HG03457 (cell line): ENCODE measurements around the gene ATG14.
"Not testable (repeated sequence)": the region's sequence is repeated elsewhere in the genome, so short reads cannot be mapped to it uniquely, and the experiment has no call there.

ENCODE experiments used
- ATAC-seq: cut with Tn5 transposase; IDR thresholded peaks from one replicate; pipeline ENCODE4 v1.9.1; 2021; ENCODE audit warnings: moderate number of reproducible peaks; ENCODE audit not compliant: unreplicated experiment

Gene ATG14

DNA sequence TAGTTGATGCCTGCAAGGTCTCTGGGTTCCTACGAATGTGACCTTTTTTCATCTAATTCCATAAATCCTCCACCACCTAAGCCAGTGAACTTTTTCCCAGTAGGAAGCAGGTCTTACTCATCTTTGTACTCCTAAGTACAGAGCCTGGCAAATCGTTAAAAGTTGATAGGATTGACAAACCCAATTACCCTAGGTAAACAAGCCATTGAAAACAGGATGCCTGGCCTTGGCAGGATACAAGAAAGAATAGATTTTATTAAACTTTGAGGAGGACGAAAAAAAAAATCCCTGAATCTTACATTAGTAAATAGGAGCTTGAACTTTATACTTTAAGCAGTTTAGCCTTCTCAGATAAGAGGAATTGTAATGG is 23.2 kb upstream of the ATG14 start:
- ATAC-seq, result no peak

GRCh38 chr14:55433880-55434804 is 22.5 kb upstream of the ATG14 start:
- ATAC-seq, result no peak

GRCh38 chr14:55432628-55433027 is 21.0 kb upstream of the ATG14 start:
- ATAC-seq, result no peak

GRCh38 chr14:55430024-55430690 is 18.5 kb upstream of the ATG14 start:
- no peak for ATAC-seq

DNA sequence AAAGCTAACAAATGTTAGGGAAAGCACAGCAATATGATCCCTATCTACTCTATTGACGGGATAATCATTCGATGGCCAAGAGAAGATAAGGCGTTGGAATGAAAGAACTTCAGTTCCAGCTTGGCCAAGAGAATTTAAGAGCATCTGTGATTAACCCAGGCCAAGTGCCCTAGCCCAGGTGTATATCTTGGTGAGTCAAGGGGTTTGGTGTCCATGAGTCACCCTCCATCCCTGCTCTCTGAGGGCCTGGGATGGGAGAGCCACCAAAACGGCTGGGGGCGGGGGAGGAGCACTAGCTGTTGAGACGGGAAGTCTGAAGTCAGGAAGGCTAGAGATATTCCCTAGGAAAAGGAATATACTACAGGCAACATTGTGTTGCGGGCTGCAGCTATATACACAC is 15.8 kb upstream of the ATG14 start:
- no peak for ATAC-seq

GRCh38 chr14:55426891-55427290 is 15.3 kb upstream of the ATG14 start:
- ATAC-seq, result no peak

- ATAC-seq, result no peak
Measured at GRCh38 chr14:55425091-55425490, 13.5 kb upstream of the ATG14 start.

- no peak for ATAC-seq
Measured at GRCh38 chr14:55423969-55424368, 12.3 kb upstream of the ATG14 start.

DNA sequence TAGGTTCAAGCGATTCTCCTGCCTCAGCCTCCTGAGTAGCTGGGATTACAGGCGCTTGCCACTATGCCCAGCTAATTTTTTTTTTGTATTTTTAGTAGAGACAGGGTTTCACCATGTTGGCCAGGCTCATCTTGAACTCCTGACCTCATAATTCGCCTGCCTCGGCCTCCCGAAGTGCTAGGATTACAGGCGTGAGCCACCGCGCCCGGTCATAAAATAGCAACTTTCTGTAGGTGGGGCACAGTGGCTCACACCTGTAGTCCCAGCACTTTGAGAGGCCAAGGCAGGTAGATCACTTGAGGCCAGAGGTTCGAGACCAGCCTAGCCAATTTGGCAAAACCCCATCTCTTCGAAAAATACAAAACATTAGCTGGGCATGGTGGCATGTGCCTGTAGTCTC is 10.7 kb upstream of the ATG14 start:
- ATAC-seq, result not testable (repeated sequence)

DNA sequence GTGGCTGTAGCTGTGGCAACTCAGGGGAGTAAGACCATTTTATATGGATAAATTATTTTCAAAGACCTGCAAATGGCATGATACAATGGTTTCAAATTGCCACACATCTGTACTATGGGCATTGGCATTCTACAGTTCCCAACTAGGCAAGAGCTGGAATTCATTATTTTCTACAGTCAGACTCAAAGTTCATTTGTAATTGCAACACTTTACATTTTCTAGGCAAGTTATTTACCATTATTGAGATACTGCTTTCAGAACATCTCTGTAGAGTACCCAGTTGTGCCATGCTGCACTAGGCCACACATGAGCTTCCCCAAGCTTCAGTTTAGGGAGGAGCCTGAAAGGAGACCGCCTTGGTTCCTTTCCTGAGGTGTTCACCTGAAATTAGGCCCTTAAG is 8.0 kb upstream of the ATG14 start:
- ATAC-seq, result no peak

- ATAC-seq, result no peak
Measured at GRCh38 chr14:55418411-55418810, 6.8 kb upstream of the ATG14 start.

DNA sequence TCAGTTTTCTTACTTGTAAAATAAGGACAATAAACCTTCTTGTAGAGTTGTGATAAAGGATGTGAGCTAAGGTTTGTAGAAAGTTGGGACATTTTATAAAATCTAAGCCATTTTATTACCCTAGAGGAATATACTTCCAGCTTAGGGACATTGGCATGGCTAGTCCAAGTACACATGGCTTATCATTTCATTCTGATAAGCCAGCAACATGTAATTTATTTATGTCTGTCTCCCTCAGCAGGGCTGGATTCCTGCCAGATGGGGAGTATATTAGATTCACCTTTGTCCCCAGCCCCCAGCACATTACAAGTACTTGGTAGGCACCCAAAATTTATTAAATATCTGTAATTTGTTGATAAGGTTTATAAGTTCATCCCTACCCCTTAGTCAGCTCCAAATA is 6.3 kb upstream of the ATG14 start:
- ATAC-seq, result no peak

DNA sequence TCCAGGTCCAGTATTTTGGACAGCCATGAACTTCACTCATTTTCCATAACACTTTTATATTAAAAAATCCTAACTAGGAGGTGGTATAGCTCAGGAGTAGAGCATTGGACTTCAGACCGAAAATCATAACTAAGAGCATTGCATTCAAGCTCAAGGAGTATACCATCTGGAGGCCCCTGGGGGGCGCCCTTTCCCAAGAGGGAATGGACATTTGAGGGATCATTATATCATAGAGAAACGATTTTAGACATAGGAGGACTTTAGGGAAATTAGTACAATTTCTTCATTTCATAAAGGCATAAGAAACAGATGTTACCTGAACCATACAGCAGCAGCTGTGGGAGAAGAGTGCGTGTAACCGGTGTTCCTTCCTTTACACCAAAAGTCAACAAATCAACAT is 5.2 kb upstream of the ATG14 start:
- ATAC-seq, result no peak

DNA sequence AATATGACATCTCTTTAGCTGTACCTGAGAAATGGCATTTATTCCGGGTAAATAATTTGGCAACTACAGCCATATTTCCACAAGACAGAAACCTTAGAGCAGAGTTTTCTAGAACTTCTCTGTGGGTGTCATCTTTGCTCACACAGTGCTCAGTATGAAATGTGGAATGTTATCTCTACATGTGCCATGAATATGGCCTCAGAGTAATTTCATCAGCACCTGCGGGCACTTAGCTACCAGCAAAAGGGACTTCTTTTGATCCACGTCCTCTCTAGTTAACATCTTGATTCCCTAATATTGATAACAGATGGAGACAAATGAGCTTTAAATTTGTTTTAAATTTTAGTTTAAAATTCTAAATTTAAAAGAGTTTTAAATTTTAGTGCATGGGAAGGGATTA is 2.9 kb upstream of the ATG14 start:
- no peak for ATAC-seq

GRCh38 chr14:55412676-55413075 is 1.0 kb upstream of the ATG14 start:
- ATAC-seq, result no peak

GRCh38 chr14:55410876-55411275 is 754 bp downstream of the ATG14 start:
- no peak for ATAC-seq

- ATAC-seq, result no peak
Measured at GRCh38 chr14:55404173-55404854, 7.3 kb downstream of the ATG14 start.

- no peak for ATAC-seq
Measured at GRCh38 chr14:55401751-55402150, 9.9 kb downstream of the ATG14 start.

- no peak for ATAC-seq
Measured at GRCh38 chr14:55399852-55400251, 11.8 kb downstream of the ATG14 start.

- no peak for ATAC-seq
Measured at GRCh38 chr14:55399183-55399582, 12.4 kb downstream of the ATG14 start.

DNA sequence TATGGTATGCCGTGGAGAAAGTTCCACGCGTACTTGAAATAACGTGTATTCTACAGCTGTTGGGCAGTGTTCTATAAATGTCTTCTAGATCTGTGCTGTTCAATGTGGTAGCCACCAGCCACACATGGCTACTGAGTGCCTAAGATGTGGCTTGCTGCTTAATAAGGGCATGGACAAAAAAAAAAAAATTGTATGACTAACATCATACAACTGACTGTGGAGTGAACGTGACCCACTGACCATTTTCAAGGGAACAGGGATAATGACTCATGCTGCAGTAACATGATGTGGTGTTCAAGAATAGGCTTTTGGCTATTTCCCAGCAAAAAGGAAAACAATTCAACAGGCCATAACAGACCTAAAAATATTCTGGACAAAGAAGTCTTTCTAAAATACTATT is 13.0 kb downstream of the ATG14 start:
- no peak for ATAC-seq

GRCh38 chr14:55389330-55389729 is 22.3 kb downstream of the ATG14 start:
- ATAC-seq, result no peak
